NCI-H2107 treated with DMSO at 0.1 percent for 48 hours (cell line): ENCODE measurements around the gene CLCN7.

Experiments used
- DNase-seq: peaks from one replicate; lab custom pipeline; 2025; ENCODE audit not compliant: unreplicated experiment; lab: John Stamatoyannopoulos, UW

CLCN7 gene

GRCh38 chr16:1431497-1432270 is 43.1 kb downstream of the CLCN7 start:
- no peak for DNase-seq

- DNase-seq = no peak
Measured at GRCh38 chr16:1430759-1431496, 43.9 kb downstream of the CLCN7 start, which contains the start of gene PERCC1. TSS of gene PERCC1 (plus strand) at chr16:1431078. CDS start at chr16:1432594, 1,516 bp downstream.

GRCh38 chr16:1430214-1430758 is 44.5 kb downstream of the CLCN7 start:
- no peak for DNase-seq

- no peak for DNase-seq
Measured at GRCh38 chr16:1429631-1430030, 45.2 kb downstream of the CLCN7 start.

GRCh38 chr16:1429012-1429411 is 45.8 kb downstream of the CLCN7 start:
- no peak for DNase-seq

GRCh38 chr16:1428511-1428910 is 46.3 kb downstream of the CLCN7 start:
- no peak for DNase-seq

- no peak for DNase-seq
Measured at GRCh38 chr16:1427473-1428461, 47.1 kb downstream of the CLCN7 start.

GRCh38 chr16:1426734-1427471 is 47.9 kb downstream of the CLCN7 start:
- DNase-seq = peak; percentile 88

GRCh38 chr16:1425616-1426370 is 49.0 kb downstream of the CLCN7 start:
- DNase-seq = no peak

- no peak for DNase-seq
Measured at GRCh38 chr16:1424028-1424427, 50.8 kb downstream of the CLCN7 start.

- no peak for DNase-seq
Measured at GRCh38 chr16:1422076-1422475, 52.8 kb downstream of the CLCN7 start.

- DNase-seq = no peak
Measured at GRCh38 chr16:1420111-1420539, 54.7 kb downstream of the CLCN7 start.

GRCh38 chr16:1416521-1416941 is 58.3 kb downstream of the CLCN7 start:
- DNase-seq = no peak

GRCh38 chr16:1414532-1415260 is 60.1 kb downstream of the CLCN7 start, which contains the start of gene UNKL:
TSS of gene UNKL (minus strand) at chr16:1414704. CDS start at chr16:1414691, 13 bp downstream.
- DNase-seq = peak; percentile 18

- DNase-seq = peak; percentile 18
Measured at GRCh38 chr16:1413684-1414531, 60.9 kb downstream of the CLCN7 start.

- no peak for DNase-seq
Measured at GRCh38 chr16:1412847-1413246, 62.0 kb downstream of the CLCN7 start.

GRCh38 chr16:1408171-1408837 is 66.5 kb downstream of the CLCN7 start:
- DNase-seq = peak; percentile 65
